ENCODE results near the gene HAGHL. TPM values are rescaled to one million over a fixed set of nuclear protein-coding genes. Genes with fewer than 3 reads are reported as not detected.

HAGHL gene
- total RNA-seq, 1 donor from 2014 or later: 33.2 TPM

- DNase-seq (ENCODE audit: low read depth): no peak
- TF ChIP-seq, protein P1, sequence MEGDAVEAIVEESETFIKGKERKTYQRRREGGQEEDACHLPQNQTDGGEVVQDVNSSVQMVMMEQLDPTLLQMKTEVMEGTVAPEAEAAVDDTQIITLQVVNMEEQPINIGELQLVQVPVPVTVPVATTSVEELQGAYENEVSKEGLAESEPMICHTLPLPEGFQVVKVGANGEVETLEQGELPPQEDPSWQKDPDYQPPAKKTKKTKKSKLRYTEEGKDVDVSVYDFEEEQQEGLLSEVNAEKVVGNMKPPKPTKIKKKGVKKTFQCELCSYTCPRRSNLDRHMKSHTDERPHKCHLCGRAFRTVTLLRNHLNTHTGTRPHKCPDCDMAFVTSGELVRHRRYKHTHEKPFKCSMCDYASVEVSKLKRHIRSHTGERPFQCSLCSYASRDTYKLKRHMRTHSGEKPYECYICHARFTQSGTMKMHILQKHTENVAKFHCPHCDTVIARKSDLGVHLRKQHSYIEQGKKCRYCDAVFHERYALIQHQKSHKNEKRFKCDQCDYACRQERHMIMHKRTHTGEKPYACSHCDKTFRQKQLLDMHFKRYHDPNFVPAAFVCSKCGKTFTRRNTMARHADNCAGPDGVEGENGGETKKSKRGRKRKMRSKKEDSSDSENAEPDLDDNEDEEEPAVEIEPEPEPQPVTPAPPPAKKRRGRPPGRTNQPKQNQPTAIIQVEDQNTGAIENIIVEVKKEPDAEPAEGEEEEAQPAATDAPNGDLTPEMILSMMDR (IDR thresholded peaks at IDR 0.05; ENCODE audit: insufficient read depth, low read length, severe bottlenecking): no peak
- peaks cover 26% of the 10 kb centered on the region for H3K36me3 ChIP-seq (ENCODE audit: control insufficient read depth, insufficient read depth, low read length)
- H3K27me3 ChIP-seq (ENCODE audit: control insufficient read depth, insufficient read depth, low read length): no peaks in the 10 kb centered on the region
- FAIRE-seq: no peak
- H3K4me3 ChIP-seq (ENCODE audit: low read depth, low read length): no peak overlapping the region
These were observed 7.5 kb downstream of the HAGHL start for GRCh38 chr16:734208-734980.

DNA sequence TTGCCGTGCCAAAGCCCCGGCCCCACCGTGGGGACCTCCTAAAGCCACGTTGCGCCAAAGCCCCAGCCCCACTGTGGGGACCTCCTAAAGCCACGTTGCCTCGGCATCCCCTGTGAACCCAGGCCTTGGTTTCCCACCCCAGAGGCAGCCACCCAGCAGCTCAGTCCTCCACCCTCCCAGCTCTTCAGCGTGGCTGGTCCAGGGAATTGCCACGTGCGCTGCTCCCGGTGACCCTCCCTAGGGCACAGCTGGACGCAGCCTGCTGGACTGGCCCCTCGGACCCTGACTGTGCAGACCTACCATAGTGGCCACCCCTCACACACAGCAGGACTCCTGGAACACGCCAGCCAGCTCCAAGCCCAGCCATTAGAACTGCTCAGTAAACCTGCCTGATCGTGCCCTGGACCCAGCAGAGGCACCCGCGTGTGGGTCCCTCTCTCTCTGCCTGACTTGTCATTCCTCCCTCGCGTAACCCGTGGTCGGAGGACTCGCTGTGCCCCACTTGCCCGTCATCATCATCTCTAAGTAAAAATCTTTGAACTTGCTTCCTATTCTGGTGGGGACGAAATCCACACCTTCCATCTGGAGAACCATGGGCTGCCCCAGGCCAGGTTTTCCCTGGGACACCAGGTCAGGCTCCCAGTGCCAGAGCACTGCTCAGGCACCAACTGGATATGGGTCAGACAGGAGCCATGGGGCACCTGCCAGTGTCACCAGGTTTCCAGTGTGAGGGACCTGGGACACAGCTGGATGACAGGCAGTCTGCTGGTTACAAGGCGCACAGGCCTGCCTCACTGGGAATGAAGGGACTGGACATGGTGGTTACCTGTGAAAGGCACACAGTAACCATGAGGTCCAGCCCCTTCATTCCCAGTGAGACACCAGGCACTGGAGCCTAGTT lies 8.3 kb downstream of the HAGHL start:
- DNase-seq (ENCODE audit: low read depth): no peak
- H3K27me3 ChIP-seq (ENCODE audit: control insufficient read depth, insufficient read depth, low read length): no peaks in the 10 kb centered on the region
- H3K4me3 ChIP-seq (ENCODE audit: low read depth, low read length): no peak overlapping the region
- peaks cover 26% of the 10 kb centered on the region for H3K36me3 ChIP-seq (ENCODE audit: control insufficient read depth, insufficient read depth, low read length)
- TF ChIP-seq, protein P1 (IDR thresholded peaks at IDR 0.05; ENCODE audit: insufficient read depth, low read length, severe bottlenecking): no peak
- no peak for FAIRE-seq

DNA sequence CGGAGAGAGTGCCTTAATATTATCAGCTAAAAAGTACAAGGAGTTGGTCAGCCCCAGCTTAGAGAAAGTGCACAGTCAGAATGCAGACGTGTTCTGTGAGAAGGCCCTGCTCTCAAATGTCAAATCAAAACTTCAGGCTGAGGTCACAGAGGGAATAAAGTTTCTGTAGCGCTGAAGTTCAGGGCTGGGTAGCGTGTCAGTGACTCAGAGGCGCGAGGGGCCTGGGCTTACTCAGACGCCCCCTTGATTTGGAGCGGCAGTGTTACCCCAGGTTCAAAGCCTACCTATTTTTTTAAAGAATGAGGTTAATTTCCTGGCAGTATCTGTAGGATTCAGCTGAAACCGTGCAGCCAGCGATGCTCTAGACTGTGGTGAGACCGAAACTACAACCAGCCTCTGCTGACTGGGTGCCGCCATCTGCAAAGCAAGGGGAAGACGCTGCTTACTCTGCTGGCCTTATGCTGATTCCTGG lies 9.1 kb downstream of the HAGHL start:
- Histone ChIP-seq H3K36me3 (ENCODE audit: control insufficient read depth, insufficient read depth, low read length) (peaks cover 26% of the 10 kb centered on the region), H3K27me3 (ENCODE audit: control insufficient read depth, insufficient read depth, low read length) (no peaks in the 10 kb centered on the region), H3K4me3 (ENCODE audit: low read depth, low read length) (no peak overlapping the region)
- FAIRE-seq (no peak), DNase-seq (ENCODE audit: low read depth) (no peak)
- TF ChIP-seq, protein P1 (IDR thresholded peaks at IDR 0.05; ENCODE audit: insufficient read depth, low read length, severe bottlenecking): no peak

- Histone ChIP-seq H3K36me3 (ENCODE audit: control insufficient read depth, insufficient read depth, low read length) (peaks cover 24% of the 10 kb centered on the region), H3K27me3 (ENCODE audit: control insufficient read depth, insufficient read depth, low read length) (no peaks in the 10 kb centered on the region), H3K4me3 (ENCODE audit: low read depth, low read length) (no peak overlapping the region)
- no peak for DNase-seq (ENCODE audit: low read depth)
- FAIRE-seq: no peak
- TF ChIP-seq, protein P1 (IDR thresholded peaks at IDR 0.05; ENCODE audit: insufficient read depth, low read length, severe bottlenecking): no peak
These were observed 10.1 kb downstream of the HAGHL start for GRCh38 chr16:736936-737481.

DNA sequence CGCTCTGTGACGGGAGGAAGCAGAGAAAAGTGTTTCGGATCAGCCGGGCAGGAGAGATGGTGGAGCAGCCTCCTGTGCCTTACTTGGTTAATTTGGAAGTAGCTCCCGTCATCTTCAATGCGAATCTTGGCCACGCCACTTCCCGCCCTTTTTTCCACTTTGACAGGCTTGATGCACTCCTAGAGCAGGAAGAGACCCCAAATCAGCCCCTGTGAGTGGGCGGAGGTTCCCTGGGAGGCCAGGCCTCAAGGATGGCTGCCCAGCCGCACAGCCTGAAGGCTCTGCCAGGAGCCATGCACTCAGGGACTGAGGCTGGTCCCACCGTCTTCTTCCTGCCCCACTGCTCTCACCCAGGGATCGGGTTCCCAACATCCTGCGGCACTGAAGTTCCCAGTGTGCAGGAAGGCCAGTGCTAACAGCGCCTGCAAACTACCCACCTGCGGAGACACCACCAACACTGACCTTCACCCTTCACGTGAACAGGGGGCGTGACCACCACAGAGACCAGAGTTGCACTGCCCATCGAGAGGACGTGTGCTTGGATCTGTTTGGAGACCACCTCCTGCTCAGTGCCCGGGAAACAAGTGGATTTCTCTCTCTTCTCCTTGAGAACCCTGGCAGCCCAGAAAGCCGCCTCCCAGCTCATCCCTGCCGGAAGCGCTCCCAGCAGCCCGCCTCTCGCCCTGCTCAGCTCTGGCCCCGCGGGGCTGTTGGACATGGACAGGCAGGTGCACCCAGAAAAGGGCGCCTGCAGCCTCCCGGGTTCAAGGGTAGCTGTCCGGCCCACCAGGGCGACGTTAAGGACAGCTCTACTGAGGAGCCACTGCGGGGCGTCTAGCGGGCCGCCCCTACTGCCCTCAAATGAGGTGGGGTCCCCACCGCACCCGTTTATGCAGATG lies 12.9 kb downstream of the HAGHL start:
- H3K36me3 ChIP-seq (ENCODE audit: control insufficient read depth, insufficient read depth, low read length): peaks cover 9% of the 10 kb centered on the region
- no peak for FAIRE-seq
- H3K4me3 ChIP-seq (ENCODE audit: low read depth, low read length): peak overlapping the region; percentile 95
- no peak for DNase-seq (ENCODE audit: low read depth)
- H3K27me3 ChIP-seq (ENCODE audit: control insufficient read depth, insufficient read depth, low read length): no peaks in the 10 kb centered on the region
- TF ChIP-seq, protein P1 (IDR thresholded peaks at IDR 0.05; ENCODE audit: insufficient read depth, low read length, severe bottlenecking): no peak
